SK-N-SH (cell line): ENCODE measurements around the gene PTPRD. TPM values are rescaled to one million over a fixed set of nuclear protein-coding genes. Genes with fewer than 3 reads are reported as not detected.

ENCODE experiments used
- CTCF ChIA-PET: fragments of 300-600, 350-600 bp; formaldehyde crosslinking; extraction: SDS; loops from one replicate; lab custom pipeline; 2021; lab: Yijun Ruan, JAX
- POLR2A ChIA-PET: fragments of 350-600 bp; sonication (Branson Sonifier 250); formaldehyde crosslinking; extraction: SDS; loops from one replicate; lab custom pipeline; 2020; ENCODE audit warnings: antibody characterized with exemption, inconsistent platforms; lab: Yijun Ruan, JAX
- DNase-seq: peaks from one replicate; pipeline ENCODE4 v3.0.0; 2012
- H2AFZ ChIP-seq: fragments of 200-600 bp; sonication (generic); 2 replicates; pipeline ENCODE4 v1.8.1; 2016; ENCODE audit warnings: antibody characterized with exemption, mild to moderate bottlenecking, low read depth
- H3F3A ChIP-seq: fragments of 200-600 bp; sonication (generic); replicated peaks from 2 replicates; pipeline ENCODE3; 2016; ENCODE audit warnings: antibody characterized with exemption, mild to moderate bottlenecking; ENCODE audit not compliant: insufficient read depth
- H3K27ac ChIP-seq, 2 experiments: fragments of 200-500 bp in 1 of 2; fragments of 200-600 bp in 1 of 2; sonication (Bioruptor generic) in 1 of 2; sonication (generic), shearing (Covaris generic) in 1 of 2; 2 replicates each; pipeline versions ENCODE4 v1.5.1 to v1.6.1; 2014 to 2016; ENCODE audit warnings: low read depth in 2 of 2, inconsistent platforms in 1 of 2, low read length in 1 of 2, mild to moderate bottlenecking in 1 of 2, mixed read lengths in 1 of 2
- H3K27me3 ChIP-seq: fragments of 200-600 bp; sonication (generic), shearing (Covaris generic); 2 replicates; pipeline ENCODE4 v1.6.1; 2016; ENCODE audit warnings: mixed run types; ENCODE audit not compliant: insufficient read depth
- H3K36me3 ChIP-seq, 2 experiments: fragments of 200-500 bp in 1 of 2; fragments of 200-600 bp in 1 of 2; sonication (Bioruptor generic) in 1 of 2; sonication (generic) in 1 of 2; replicated peaks in 1 of 2; 2 replicates each; pipeline versions ENCODE3 to v1.5.1; 2014 to 2016; ENCODE audit warnings: low read length in 1 of 2, mild to moderate bottlenecking in 1 of 2; ENCODE audit not compliant: insufficient read depth in 2 of 2, control insufficient read depth in 1 of 2
- H3K4me1 ChIP-seq, 2 experiments: fragments of 200-500 bp in 1 of 2; fragments of 200-600 bp in 1 of 2; sonication (Bioruptor generic) in 1 of 2; sonication (generic), shearing (Covaris generic) in 1 of 2; 2 replicates each; pipeline versions ENCODE4 v1.5.1 to v1.6.1; 2014 to 2016; ENCODE audit warnings: low read depth in 1 of 2, low read length in 1 of 2, mixed run types in 1 of 2; ENCODE audit not compliant: insufficient read depth in 2 of 2, control insufficient read depth in 1 of 2
- H3K4me2 ChIP-seq: fragments of 200-600 bp; sonication (generic), shearing (Covaris generic); 2 replicates; pipeline ENCODE4 v1.6.1; 2017; ENCODE audit warnings: mixed run types
- H3K4me3 ChIP-seq, 2 experiments: fragments of 200-500 bp in 1 of 2; fragments of 200-600 bp in 1 of 2; sonication (Bioruptor generic) in 1 of 2; sonication (generic), shearing (Covaris generic) in 1 of 2; 2 replicates each; pipeline versions ENCODE4 v1.5.1 to v1.8.1; 2014 to 2016; ENCODE audit warnings: low read depth in 2 of 2, inconsistent platforms in 1 of 2, low read length in 1 of 2, mild to moderate bottlenecking in 1 of 2, mixed read lengths in 1 of 2, moderate library complexity in 1 of 2
- H3K79me2 ChIP-seq: fragments of 200-600 bp; sonication (generic); 2 replicates; pipeline ENCODE4 v1.8.1; 2017; ENCODE audit warnings: mild to moderate bottlenecking; ENCODE audit not compliant: insufficient read depth
- H3K9ac ChIP-seq: fragments of 200-600 bp; sonication (generic); 2 replicates; pipeline ENCODE4 v1.6.1; 2017; ENCODE audit warnings: mixed run types
- H3K9me2 ChIP-seq: fragments of 200-600 bp; sonication (generic); 2 replicates; pipeline ENCODE4 v1.6.1; 2017; ENCODE audit warnings: mixed run types
- H3K9me3 ChIP-seq: fragments of 200-600 bp; sonication (generic); 2 replicates; pipeline ENCODE4 v1.6.1; 2017; ENCODE audit warnings: mixed run types, mild to moderate bottlenecking, moderate library complexity
- H4K20me1 ChIP-seq: fragments of 200-600 bp; sonication (generic); 2 replicates; pipeline ENCODE4 v1.6.1; 2017; ENCODE audit warnings: mild to moderate bottlenecking, mixed run types; ENCODE audit not compliant: insufficient read depth
- ELF1 ChIP-seq: IDR thresholded peaks from 2 replicates; pipeline ENCODE4 v1.4.0; 2012
- EP300 ChIP-seq, 2 experiments: IDR thresholded peaks; 2 replicates each; pipeline versions ENCODE4 v1.4.0 to v1.6.1; 2012; ENCODE audit warnings: borderline replicate concordance in 1 of 2, low read depth in 1 of 2, low read length in 1 of 2
- EZH2phosphoT487 ChIP-seq: fragments of 200-600 bp; sonication (generic); IDR thresholded peaks from 2 replicates; pipeline ENCODE4 v1.6.1; 2017; ENCODE audit warnings: low read depth, mixed run types, mild to moderate bottlenecking, antibody characterized with exemption, moderate library complexity, borderline replicate concordance
- FOSL2 ChIP-seq: IDR thresholded peaks from 2 replicates; pipeline ENCODE4 v1.4.0; 2012; ENCODE audit warnings: low read depth, mild to moderate bottlenecking, moderate library complexity, borderline replicate concordance
- GABPA ChIP-seq: IDR thresholded peaks from 2 replicates; pipeline ENCODE4 v1.4.0; 2012; ENCODE audit warnings: low read depth, mild to moderate bottlenecking
- JUND ChIP-seq: IDR thresholded peaks from 2 replicates; pipeline ENCODE4 v1.4.0; 2012
- MEF2A ChIP-seq: IDR thresholded peaks from 2 replicates; pipeline ENCODE4 v1.4.0; 2012; ENCODE audit warnings: low read depth, borderline replicate concordance
- NRF1 ChIP-seq: IDR thresholded peaks from 2 replicates; pipeline ENCODE4 v1.6.1; 2012; ENCODE audit warnings: low read depth, mild to moderate bottlenecking, low read length
- RFX5 ChIP-seq: IDR thresholded peaks from 2 replicates; pipeline ENCODE4 v1.6.1; 2012; ENCODE audit warnings: mild to moderate bottlenecking, improper control_type of control experiment, low read length
- RXRA ChIP-seq: IDR thresholded peaks from 2 replicates; pipeline ENCODE4 v1.4.0; 2012; ENCODE audit warnings: low read depth, mild to moderate bottlenecking, borderline replicate concordance
- TCF12 ChIP-seq: IDR thresholded peaks from 2 replicates; pipeline ENCODE4 v1.4.0; 2012
- TEAD4 ChIP-seq: IDR thresholded peaks from 2 replicates; pipeline ENCODE4 v1.4.0; 2012; ENCODE audit warnings: mild to moderate bottlenecking, borderline replicate concordance; ENCODE audit not compliant: insufficient read depth
- YY1 ChIP-seq: IDR thresholded peaks from 2 replicates; pipeline ENCODE4 v1.4.0; 2012; ENCODE audit warnings: low read depth, mild to moderate bottlenecking
- polyA plus RNA-seq, 3 experiments: library from polyadenylated mRNA; depleted of rRNA; stranded (reverse); fragments of >200 nt; gene quantifications; 2 replicates each; pipeline ENCODE4 v1.2.3, GENCODE V29; 2012
- TF ChIP-seq, protein P1 (sequence below): fragments of 200-600 bp; sonication (generic); IDR thresholded peaks from 2 replicates; pipeline ENCODE4 v1.6.1; 2017; ENCODE audit warnings: antibody characterized with exemption, mild to moderate bottlenecking, moderate library complexity
- TF ChIP-seq, protein P2 (sequence below): IDR thresholded peaks from 2 replicates; pipeline ENCODE4; 2012
- TF ChIP-seq, protein P3 (sequence below): IDR thresholded peaks from 2 replicates; pipeline ENCODE4 v1.4.0; 2012; ENCODE audit warnings: low read depth, borderline replicate concordance

The PTPRD gene
- polyA plus RNA-seq, 1 of the 3 experiments (the other 2 are of a cell fraction), result 0.15 TPM

DNA sequence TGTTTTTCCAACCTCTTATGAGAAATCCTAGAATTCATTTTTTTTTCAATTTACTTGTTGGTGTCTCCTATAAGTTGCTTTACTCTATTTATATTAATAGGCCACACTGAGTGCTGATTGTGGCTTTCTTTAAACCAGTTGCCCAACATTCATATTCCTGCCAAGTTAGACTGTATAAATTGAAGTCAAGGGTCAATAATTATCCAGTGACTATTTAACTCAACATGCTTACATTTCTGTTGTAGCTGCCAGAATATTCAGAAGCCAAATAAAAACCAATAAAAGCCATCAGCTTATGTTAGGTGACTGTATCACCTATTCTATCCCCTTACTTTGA is 169.0 kb downstream of the PTPRD start:
- CTCF ChIA-PET, result no interaction called here
- no peaks in the 10 kb centered on the region for H3K9me2 ChIP-seq
- no peak overlapping the region for H3K9ac ChIP-seq
- POLR2A ChIA-PET, result no interaction called here
- H4K20me1 ChIP-seq, result no peaks in the 10 kb centered on the region
- no peaks in the 10 kb centered on the region for H3K27me3 ChIP-seq
- no peak for DNase-seq
- no peak overlapping the region for H3K4me3 ChIP-seq
- no peaks in the 10 kb centered on the region for H3K9me3 ChIP-seq
- no peak overlapping the region for H2AFZ ChIP-seq
- no peaks in the 10 kb centered on the region for H3K36me3 ChIP-seq
- H3K27ac ChIP-seq, result no peak overlapping the region
- H3K4me2 ChIP-seq, result no peak overlapping the region
- no peak for TF ChIP-seq GABPA
- TF ChIP-seq RXRA, result no peak
- TF ChIP-seq FOSL2, result no peak
- TF ChIP-seq YY1, result no peak
- TF ChIP-seq, protein P1, sequence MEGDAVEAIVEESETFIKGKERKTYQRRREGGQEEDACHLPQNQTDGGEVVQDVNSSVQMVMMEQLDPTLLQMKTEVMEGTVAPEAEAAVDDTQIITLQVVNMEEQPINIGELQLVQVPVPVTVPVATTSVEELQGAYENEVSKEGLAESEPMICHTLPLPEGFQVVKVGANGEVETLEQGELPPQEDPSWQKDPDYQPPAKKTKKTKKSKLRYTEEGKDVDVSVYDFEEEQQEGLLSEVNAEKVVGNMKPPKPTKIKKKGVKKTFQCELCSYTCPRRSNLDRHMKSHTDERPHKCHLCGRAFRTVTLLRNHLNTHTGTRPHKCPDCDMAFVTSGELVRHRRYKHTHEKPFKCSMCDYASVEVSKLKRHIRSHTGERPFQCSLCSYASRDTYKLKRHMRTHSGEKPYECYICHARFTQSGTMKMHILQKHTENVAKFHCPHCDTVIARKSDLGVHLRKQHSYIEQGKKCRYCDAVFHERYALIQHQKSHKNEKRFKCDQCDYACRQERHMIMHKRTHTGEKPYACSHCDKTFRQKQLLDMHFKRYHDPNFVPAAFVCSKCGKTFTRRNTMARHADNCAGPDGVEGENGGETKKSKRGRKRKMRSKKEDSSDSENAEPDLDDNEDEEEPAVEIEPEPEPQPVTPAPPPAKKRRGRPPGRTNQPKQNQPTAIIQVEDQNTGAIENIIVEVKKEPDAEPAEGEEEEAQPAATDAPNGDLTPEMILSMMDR, result no peak
- TF ChIP-seq, protein P2, sequence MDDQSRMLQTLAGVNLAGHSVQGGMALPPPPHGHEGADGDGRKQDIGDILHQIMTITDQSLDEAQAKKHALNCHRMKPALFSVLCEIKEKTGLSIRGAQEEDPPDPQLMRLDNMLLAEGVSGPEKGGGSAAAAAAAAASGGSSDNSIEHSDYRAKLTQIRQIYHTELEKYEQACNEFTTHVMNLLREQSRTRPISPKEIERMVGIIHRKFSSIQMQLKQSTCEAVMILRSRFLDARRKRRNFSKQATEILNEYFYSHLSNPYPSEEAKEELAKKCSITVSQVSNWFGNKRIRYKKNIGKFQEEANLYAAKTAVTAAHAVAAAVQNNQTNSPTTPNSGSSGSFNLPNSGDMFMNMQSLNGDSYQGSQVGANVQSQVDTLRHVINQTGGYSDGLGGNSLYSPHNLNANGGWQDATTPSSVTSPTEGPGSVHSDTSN, result no peak
- TF ChIP-seq EP300 (IDR thresholded peaks at IDR 0.05; ENCODE audit: borderline replicate concordance in 1 of 2, low read depth in 1 of 2, low read length in 1 of 2), result no peak
- TF ChIP-seq RFX5, result no peak
- TF ChIP-seq NRF1, result no peak
- TF ChIP-seq TCF12, result no peak
- no peak for TF ChIP-seq TEAD4
- TF ChIP-seq ELF1, result no peak
- TF ChIP-seq, protein P3, sequence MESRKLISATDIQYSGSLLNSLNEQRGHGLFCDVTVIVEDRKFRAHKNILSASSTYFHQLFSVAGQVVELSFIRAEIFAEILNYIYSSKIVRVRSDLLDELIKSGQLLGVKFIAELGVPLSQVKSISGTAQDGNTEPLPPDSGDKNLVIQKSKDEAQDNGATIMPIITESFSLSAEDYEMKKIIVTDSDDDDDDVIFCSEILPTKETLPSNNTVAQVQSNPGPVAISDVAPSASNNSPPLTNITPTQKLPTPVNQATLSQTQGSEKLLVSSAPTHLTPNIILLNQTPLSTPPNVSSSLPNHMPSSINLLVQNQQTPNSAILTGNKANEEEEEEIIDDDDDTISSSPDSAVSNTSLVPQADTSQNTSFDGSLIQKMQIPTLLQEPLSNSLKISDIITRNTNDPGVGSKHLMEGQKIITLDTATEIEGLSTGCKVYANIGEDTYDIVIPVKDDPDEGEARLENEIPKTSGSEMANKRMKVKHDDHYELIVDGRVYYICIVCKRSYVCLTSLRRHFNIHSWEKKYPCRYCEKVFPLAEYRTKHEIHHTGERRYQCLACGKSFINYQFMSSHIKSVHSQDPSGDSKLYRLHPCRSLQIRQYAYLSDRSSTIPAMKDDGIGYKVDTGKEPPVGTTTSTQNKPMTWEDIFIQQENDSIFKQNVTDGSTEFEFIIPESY, result no peak
- TF ChIP-seq JUND, result no peak
- no peak for TF ChIP-seq EZH2phosphoT487
- TF ChIP-seq MEF2A, result no peak
- H3K79me2 ChIP-seq, result no peaks in the 10 kb centered on the region
- H3F3A ChIP-seq, result no peaks in the 10 kb centered on the region
- no peaks in the 10 kb centered on the region for H3K4me1 ChIP-seq
